NCI-H774 (cell line): Measurements from ENCODE around the gene FBXW12.
A peak's percentile ranks its signal among the peaks of the same experiment; 100 is the strongest.
"Not testable (repeated sequence)": the region's sequence is repeated elsewhere in the genome, so short reads cannot be mapped to it uniquely, and the experiment has no call there.

Experiments used
- DNase-seq: peaks from one replicate; lab custom pipeline; 2025; lab: John Stamatoyannopoulos, UW

The FBXW12 gene

DNA sequence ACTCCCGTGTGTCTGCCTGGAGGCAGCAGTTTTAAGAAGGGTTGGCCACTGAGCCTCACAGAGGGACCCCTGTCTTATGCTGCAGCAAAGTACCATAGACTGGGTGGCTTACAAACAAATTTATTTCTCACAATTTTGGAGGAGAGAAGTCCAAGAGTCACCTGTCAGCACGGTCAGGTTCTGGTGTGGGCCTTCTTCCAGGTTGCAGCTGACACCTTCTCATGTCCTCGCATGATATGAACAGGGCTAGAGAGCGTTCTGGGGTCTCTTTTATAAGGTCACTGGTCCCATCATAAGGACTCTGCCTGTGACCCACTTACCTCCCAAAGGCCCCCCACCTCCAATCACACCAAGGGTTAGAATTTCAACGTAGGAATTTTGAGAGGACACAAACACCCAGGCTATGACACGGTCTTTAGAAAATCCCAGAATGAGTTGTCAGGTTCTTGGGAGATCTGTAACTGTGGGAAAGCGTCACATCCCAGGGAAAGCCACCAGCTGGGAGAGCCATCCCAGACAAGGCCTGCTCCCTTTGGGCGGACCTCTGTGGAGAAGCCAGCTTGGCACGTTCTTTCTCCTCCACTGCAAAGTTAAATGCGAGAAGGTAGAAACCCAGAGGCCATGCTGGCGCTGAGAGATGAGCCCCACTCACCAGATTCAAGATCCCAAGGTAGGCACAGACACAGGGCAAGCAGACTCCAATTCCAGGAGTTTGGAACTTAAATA is at the start of gene FBXW12:
Gene FBXW12, plus strand, starts transcription at position 569 of the 726 bp plus-strand sequence. CDS start 549 bp downstream, outside the sequence.
- DNase-seq: no peak

GRCh38 chr3:48331706-48332435 is 40.1 kb upstream of the FBXW12 start:
- DNase-seq: not testable (repeated sequence)

DNA sequence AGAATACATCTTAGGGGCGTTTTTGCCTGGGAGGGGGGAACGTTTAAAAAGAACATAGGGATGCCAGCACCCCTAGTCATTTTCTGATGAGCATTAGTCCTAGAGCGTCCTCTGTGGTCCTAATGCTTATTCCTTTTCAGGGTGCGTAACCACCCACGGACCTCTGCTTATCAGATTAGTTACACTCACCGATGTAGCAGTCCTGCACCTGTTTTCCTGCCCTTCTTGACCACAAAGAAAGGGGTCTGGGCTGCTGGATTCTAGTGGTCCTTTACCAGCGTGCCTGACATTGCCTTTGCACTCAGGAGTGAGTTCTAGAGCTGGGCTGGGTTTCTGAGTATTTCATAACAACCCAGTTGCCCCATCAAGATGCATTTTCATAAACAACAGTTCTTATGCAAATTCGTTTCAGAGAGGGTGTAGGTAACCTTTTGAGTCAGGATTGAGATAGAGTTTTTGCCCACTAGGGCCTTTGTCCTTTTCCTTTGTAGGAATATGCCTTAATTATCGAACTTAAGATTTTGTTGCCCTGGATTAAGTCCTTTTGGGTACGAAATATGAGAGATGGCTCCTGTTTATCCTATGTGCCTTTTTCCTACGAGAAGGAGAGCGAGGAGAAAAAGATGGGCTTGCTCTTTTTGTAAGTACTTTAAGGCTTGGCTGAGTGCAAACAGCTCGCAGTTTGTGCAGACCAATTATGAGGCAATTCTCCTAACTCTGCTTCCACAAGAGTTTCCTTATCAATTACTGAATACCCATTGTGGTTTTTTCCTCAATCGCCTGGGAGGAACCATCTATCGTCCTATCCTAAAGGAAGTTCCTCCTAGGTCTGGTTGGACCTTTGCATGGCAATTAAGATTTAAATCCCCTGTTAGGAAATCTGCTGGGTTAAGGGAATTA is 38.4 kb upstream of the FBXW12 start, which contains the start of gene SPINK8:
Gene SPINK8, minus strand, starts transcription at position 316 of the 900 bp plus-strand sequence. CDS start 5,320 bp downstream, outside the sequence.
- DNase-seq: not testable (repeated sequence)

DNA sequence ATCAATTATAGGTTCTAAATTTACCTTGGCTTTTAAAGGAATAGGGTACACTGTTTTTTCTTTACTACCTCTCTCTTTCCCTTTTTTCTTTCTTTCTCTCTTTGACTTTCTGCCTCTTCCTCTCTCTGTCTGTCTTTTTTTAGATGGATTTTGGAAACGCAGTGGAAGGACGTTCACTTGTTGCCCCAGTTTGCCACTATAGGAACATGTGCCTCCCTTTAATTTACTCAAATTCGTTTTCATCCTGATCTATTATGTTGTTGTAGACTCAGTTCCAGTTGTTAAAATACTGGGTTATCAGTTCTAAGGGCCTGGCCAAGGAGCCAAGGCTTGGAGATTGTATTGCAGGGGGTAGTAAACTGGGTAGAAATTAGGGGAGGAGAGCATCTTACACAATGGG is 37.4 kb upstream of the FBXW12 start:
- no peak for DNase-seq

DNA sequence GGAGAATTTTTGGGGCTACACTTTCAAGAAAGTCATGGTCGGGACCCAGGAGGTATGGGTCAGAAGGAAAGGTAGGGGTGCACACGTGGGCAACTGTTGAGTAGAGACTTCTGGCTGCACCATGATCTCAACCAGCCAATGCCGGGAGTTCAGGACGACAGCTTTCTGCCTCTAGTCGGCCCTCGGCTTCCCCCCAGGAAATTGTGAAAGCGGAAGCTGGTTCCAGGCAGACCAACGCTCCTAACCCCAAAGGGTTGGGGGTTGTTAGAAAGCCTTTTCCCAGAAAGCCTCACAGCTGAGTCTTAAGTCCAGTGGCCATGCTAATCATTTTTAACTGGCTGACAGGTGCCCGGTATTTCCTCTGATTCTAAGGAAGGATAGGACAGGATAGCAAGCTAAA is 36.7 kb upstream of the FBXW12 start:
- not testable (repeated sequence) for DNase-seq

- DNase-seq: not testable (repeated sequence)
These were observed 34.5 kb upstream of the FBXW12 start for GRCh38 chr3:48337536-48337935.

GRCh38 chr3:48338635-48339034 is 33.4 kb upstream of the FBXW12 start:
- no peak for DNase-seq

- DNase-seq: no peak
These were observed 28.6 kb upstream of the FBXW12 start for GRCh38 chr3:48343432-48343831.

DNA sequence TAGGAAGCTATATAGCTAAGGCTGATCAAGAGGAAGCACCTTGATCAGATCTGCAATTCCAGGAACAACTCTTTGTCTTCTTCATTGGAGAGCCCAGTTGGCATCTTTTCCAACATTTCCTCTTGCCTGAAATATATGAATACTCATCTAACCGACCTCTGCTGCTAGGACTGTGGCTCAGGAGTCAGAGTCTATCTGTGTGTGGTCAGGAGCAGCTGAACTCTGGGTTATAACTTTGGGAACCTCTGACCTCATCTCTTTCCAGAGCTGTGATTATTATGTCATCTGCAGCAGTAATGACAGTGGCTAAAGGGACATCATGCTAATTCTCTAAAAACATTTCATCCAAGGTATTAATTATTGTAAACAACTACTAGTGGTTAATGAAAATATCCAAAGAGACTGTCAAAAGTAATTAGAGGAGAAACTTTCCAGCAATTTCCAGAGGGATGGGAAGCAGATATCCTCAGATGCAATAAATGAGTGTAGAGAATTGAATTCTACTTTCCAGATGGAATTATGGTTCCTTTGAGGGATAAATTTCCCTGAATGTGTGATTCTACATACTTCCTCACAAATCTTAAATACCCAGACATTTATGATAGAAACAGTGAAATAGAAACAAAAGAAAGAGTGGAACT is 27.0 kb upstream of the FBXW12 start:
- no peak for DNase-seq

GRCh38 chr3:48345946-48346572 is 26.0 kb upstream of the FBXW12 start:
- DNase-seq: no peak

DNA sequence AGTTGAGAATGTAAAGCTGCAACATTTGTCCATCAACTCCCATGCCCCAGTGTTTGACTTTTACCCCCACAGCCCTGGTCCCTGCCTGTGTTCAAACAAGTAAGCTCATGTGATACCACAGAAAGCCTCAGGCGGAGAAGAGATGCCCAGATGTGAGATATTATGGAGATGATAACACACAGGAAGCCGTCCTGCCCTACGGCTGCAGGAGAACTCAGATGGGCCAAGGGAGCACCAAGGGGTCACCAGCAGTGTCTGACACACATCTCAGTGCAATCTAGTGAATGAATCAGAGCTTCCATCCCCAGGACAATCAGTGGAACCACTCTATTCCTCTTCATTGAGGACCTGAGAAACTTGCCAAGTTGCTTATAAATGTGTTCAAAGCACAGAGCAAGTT is 24.5 kb upstream of the FBXW12 start:
- no peak for DNase-seq

- no peak for DNase-seq
These were observed 19.5 kb upstream of the FBXW12 start for GRCh38 chr3:48352546-48352945.

DNA sequence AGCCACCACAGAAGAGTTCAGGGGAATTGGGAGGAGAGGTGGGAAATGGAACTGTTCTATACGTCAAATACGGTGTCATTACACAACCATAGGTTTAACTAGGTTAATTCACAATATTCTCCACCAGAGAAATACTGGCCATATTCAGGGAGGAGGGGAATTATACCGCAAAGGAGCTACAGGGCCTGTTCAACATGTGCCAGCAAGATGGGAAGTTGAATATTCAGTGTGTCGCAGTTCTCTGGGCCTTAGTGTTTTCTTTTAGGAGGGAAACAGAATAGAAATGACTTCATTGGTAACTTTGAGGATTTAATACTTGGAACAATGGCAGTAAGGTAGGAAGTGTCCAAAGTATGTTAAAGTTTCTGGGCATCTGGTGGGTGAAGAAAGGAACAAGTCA is 18.0 kb upstream of the FBXW12 start:
- DNase-seq: no peak

DNA sequence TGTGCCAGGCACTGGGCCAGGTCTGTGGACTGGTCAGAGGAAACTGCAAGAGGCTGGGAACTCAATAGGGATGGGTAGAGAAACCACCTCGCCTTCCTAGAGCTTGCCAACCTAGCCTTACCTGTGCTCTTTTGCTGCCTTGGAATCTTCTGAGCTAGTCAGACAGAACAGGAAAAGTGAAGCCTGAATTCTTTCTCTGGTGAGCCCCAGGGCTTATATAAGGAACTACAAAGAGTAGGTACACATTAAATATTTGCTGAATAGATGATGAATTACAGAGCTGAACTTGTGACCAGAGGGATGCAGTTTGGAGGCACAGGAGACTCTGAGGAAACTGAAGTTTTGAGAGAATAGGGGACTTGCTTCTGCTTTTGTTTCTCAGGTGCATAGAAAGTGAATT is 15.6 kb upstream of the FBXW12 start:
- DNase-seq: no peak

DNA sequence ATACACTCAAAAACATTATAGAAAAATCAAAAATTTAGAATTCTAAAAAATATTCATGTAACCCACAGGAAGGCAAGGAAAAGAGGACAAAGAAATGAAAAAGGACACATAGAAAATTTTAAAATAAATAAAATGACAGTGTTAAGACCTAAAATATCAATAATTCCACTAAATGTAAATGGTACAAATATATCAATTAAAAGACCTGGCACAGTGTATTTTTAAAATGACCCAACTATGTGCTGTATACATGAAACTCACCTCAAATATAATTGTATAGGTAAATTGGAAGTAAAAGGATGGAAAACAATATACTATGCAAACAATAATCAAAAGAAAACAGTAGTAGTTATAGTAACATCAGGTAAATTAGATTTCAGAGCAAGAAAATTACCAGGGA is 10.1 kb upstream of the FBXW12 start:
- DNase-seq: no peak

GRCh38 chr3:48364840-48365239 is 7.2 kb upstream of the FBXW12 start:
- no peak for DNase-seq

- DNase-seq: peak; percentile 0
These were observed 4.8 kb upstream of the FBXW12 start for GRCh38 chr3:48367201-48367600.

GRCh38 chr3:48369693-48370332 is 2.2 kb upstream of the FBXW12 start:
- DNase-seq: no peak

- DNase-seq: no peak
These were observed 1.7 kb upstream of the FBXW12 start for GRCh38 chr3:48370333-48370713.

- DNase-seq: no peak
These were observed 355 bp downstream of the FBXW12 start for GRCh38 chr3:48372377-48372770.
